Cardiac muscle cell (in vitro differentiated cells and primary cell): ENCODE data around the gene ACACB. TPM values are rescaled to one million over a fixed set of nuclear protein-coding genes. Genes with fewer than 3 reads are reported as not detected.

Experiments
- DNase-seq, 2 donors: peaks; one replicate each; pipeline versions ENCODE4 v3.0.0 to v3.0.0-alpha.2; 2010 to 2017; ENCODE audit warnings: low read depth in 1 of 2, low spot score in 1 of 2
- H3K27ac ChIP-seq: fragments of 200-600 bp; sonication (generic); 2 replicates; pipeline ENCODE4 v1.5.1; 2016
- H3K27me3 ChIP-seq: fragments of 200-600 bp; sonication (generic); 2 replicates; pipeline ENCODE4 v1.6.0; 2016; ENCODE audit warnings: control low read depth
- H3K36me3 ChIP-seq: fragments of 200-600 bp; sonication (generic); 2 replicates; pipeline ENCODE4 v1.5.1; 2016; ENCODE audit warnings: control low read depth
- H3K4me1 ChIP-seq: fragments of 200-600 bp; sonication (generic); 2 replicates; pipeline ENCODE4 v1.8.1; 2017; ENCODE audit warnings: low read depth, mild to moderate bottlenecking, mixed run types
- H3K4me3 ChIP-seq: fragments of 200-600 bp; sonication (generic); 2 replicates; pipeline ENCODE4 v1.5.1; 2016; ENCODE audit warnings: mild to moderate bottlenecking
- H3K9me3 ChIP-seq: fragments of 200-600 bp; sonication (generic); 2 replicates; pipeline ENCODE4 v1.5.1; 2017; ENCODE audit warnings: low read depth, mild to moderate bottlenecking, control low read depth
- polyA plus RNA-seq: library from polyadenylated mRNA; unstranded; fragments of >200 nt; fragmentation: Nextera tagmentation; extraction: Ambion mirVana; gene quantifications from 2 replicates; pipeline ENCODE4 v1.2.1, GENCODE V29; 2016
- total RNA-seq: library from RNA; depleted of rRNA; stranded (reverse); fragments of >200 nt; gene quantifications from 2 replicates; pipeline ENCODE4 v1.2.3, GENCODE V29; 2016
- TF ChIP-seq, protein P1 (sequence below): IDR thresholded peaks from 2 replicates; pipeline ENCODE4 v1.5.1; 2012; ENCODE audit warnings: low read depth, mild to moderate bottlenecking, low read length

Gene ACACB
- total and polyA plus RNA-seq, 2 experiments from 2014 or later, result 28.9 to 78.0 TPM

DNA sequence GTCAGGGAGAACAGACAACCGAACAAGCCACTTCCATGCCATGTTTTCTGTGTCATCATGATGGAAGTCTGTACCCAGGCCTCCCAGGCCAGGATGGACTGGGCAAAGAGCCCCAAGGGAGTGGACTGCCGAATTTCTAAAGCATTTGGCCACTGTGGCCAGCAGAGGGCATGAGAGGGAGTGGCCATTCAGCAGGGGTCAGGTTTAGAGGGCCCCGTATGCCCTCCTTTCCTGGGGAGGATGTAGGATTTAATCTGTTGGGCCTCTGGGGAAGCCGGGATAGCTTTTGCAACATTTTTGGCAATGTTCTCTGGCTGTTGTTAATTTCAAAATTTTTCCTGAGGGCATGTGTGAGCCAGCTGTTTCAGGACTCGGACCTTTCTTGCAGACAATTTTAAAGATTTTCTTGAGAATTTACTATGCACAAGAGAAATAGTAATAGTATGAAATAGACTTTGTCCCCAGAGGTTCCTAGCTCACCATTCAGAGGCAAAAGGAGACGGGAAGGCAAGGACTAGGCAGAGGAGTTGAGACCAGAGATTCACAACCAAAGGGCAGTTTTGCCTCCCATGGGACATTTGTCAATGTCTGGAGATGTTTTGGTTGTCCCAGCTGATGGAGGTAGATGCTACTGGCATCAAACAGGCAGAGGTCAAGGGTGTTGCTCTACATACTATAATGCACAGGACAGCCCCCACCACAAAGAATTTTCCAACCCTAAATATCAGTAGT lies 18.0 kb downstream of the ACACB start:
- H3K36me3 ChIP-seq, result no peaks in the 10 kb centered on the region
- peaks cover 27% of the 10 kb centered on the region for H3K4me1 ChIP-seq
- no peaks in the 10 kb centered on the region for H3K27me3 ChIP-seq
- TF ChIP-seq, protein P1, sequence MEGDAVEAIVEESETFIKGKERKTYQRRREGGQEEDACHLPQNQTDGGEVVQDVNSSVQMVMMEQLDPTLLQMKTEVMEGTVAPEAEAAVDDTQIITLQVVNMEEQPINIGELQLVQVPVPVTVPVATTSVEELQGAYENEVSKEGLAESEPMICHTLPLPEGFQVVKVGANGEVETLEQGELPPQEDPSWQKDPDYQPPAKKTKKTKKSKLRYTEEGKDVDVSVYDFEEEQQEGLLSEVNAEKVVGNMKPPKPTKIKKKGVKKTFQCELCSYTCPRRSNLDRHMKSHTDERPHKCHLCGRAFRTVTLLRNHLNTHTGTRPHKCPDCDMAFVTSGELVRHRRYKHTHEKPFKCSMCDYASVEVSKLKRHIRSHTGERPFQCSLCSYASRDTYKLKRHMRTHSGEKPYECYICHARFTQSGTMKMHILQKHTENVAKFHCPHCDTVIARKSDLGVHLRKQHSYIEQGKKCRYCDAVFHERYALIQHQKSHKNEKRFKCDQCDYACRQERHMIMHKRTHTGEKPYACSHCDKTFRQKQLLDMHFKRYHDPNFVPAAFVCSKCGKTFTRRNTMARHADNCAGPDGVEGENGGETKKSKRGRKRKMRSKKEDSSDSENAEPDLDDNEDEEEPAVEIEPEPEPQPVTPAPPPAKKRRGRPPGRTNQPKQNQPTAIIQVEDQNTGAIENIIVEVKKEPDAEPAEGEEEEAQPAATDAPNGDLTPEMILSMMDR, result peak; percentile 75
- no peak overlapping the region for H3K27ac ChIP-seq
- no peaks in the 10 kb centered on the region for H3K9me3 ChIP-seq
- H3K4me3 ChIP-seq, result no peak overlapping the region
- peak; percentile 36 to 84 for DNase-seq

- H3K4me3 ChIP-seq, result no peak overlapping the region
- H3K4me1 ChIP-seq, result peaks cover 10% of the 10 kb centered on the region
- DNase-seq, result no peak
- no peaks in the 10 kb centered on the region for H3K9me3 ChIP-seq
- TF ChIP-seq, protein P1, result no peak
- H3K27me3 ChIP-seq, result no peaks in the 10 kb centered on the region
- no peak overlapping the region for H3K27ac ChIP-seq
- peaks cover 10% of the 10 kb centered on the region for H3K36me3 ChIP-seq
These were observed 20.7 kb downstream of the ACACB start for GRCh38 chr12:109137055-109137454.

DNA sequence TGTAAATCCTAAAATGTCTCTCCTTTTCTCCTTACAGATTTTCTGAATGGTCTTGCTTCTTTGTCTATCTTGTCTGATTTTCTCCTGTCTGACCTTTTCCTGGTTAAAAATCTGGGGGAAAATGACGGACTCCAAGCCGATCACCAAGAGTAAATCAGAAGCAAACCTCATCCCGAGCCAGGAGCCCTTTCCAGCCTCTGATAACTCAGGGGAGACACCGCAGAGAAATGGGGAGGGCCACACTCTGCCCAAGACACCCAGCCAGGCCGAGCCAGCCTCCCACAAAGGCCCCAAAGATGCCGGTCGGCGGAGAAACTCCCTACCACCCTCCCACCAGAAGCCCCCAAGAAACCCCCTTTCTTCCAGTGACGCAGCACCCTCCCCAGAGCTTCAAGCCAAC lies 23.0 kb downstream of the ACACB start:
- TF ChIP-seq, protein P1, result no peak
- H3K36me3 ChIP-seq, result peaks cover 16% of the 10 kb centered on the region
- H3K4me1 ChIP-seq, result peaks cover 2% of the 10 kb centered on the region
- H3K27ac ChIP-seq, result no peak overlapping the region
- H3K9me3 ChIP-seq, result no peaks in the 10 kb centered on the region
- no peak for DNase-seq
- no peaks in the 10 kb centered on the region for H3K27me3 ChIP-seq
- H3K4me3 ChIP-seq, result no peak overlapping the region

- TF ChIP-seq, protein P1, result no peak
- no peaks in the 10 kb centered on the region for H3K4me1 ChIP-seq
- H3K9me3 ChIP-seq, result no peaks in the 10 kb centered on the region
- no peak for DNase-seq
- no peak overlapping the region for H3K27ac ChIP-seq
- peaks cover 16% of the 10 kb centered on the region for H3K36me3 ChIP-seq
- no peaks in the 10 kb centered on the region for H3K27me3 ChIP-seq
- no peak overlapping the region for H3K4me3 ChIP-seq
These were observed 23.4 kb downstream of the ACACB start for GRCh38 chr12:109139791-109140190.

- no peaks in the 10 kb centered on the region for H3K9me3 ChIP-seq
- TF ChIP-seq, protein P1, result no peak
- H3K27me3 ChIP-seq, result no peaks in the 10 kb centered on the region
- no peak overlapping the region for H3K4me3 ChIP-seq
- no peaks in the 10 kb centered on the region for H3K4me1 ChIP-seq
- H3K27ac ChIP-seq, result no peak overlapping the region
- H3K36me3 ChIP-seq, result peaks cover 16% of the 10 kb centered on the region
- DNase-seq, result no peak
These were observed 24.2 kb downstream of the ACACB start for GRCh38 chr12:109140560-109140959.
